ENCODE results near the gene FOXP1.
A peak's percentile ranks its signal among the peaks of the same experiment; 100 is the strongest.

FOXP1 gene

DNA sequence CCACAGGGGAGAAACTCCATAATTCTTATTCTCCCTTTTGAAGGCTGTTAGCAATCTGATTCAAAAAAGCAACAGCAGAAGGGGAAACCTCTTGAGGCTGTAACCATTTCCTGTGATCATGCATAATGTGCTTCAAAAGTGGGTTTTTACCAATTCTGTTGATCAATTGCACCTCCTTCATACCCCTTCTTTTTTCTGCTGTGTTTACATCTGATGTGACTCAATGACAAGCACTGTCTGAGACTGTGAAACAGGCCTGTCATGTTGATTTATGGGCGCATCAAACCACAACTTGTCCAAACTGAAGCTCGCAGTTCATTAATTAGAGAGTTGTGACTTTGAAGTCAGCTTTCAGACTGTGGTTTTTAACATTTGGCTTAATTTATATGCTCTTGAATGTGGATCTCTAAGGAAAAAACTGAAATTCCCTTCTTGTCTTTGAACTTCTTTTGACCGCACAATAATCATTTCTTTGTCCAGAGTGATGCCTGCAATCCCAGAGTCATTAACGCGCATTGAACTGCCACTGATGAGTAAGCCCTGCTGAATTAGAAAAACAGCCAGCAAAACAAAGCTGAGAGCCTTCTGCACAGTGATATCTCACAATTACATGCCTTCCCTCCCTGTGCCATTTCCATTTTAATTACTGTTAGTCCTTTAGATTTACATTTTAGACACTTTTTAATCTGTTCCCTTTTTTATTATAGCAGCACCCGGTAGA lies 532.8 kb downstream of the FOXP1 start:
- peak in 13 of 58 donors; percentile 12 to 69 (median 33) for DNase-seq

DNA sequence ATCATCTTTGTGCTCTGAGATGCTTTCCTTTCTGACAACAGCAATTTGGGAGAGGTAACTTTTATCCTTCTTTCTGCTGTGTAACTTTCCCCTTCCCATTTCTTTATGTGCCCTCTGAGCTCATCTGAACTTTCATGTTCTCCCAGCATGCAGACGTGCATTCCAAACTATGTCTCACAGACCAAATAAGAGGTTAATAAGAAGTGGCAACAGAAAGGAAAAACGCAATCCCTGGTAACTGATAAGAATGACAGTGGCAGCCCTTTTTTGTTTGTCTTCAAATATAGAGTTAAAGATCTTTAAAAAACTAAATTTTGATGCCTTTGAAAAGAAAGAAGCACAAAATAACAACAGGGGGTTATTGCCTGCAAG lies 533.4 kb downstream of the FOXP1 start:
- DNase-seq: no peak

DNA sequence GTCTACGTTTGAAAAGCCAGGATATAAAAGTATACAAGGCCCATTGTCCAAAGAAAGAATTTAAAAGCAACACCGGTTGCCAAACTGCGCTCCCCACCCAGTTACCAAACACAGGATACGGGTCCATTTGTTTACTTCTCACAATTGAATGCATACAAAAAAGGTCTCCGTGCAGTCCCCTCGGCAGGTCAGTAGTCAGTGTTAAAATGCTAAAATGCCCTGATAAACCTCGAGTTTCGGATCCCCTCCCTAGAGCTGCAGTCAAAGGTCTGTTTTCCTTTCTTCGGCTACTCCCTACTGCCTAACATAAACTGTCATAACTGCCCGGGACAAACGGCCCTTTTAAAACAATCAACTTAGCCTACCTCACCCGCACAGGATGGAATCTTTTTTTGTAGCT lies 534.6 kb downstream of the FOXP1 start:
- no peak for DNase-seq

DNA sequence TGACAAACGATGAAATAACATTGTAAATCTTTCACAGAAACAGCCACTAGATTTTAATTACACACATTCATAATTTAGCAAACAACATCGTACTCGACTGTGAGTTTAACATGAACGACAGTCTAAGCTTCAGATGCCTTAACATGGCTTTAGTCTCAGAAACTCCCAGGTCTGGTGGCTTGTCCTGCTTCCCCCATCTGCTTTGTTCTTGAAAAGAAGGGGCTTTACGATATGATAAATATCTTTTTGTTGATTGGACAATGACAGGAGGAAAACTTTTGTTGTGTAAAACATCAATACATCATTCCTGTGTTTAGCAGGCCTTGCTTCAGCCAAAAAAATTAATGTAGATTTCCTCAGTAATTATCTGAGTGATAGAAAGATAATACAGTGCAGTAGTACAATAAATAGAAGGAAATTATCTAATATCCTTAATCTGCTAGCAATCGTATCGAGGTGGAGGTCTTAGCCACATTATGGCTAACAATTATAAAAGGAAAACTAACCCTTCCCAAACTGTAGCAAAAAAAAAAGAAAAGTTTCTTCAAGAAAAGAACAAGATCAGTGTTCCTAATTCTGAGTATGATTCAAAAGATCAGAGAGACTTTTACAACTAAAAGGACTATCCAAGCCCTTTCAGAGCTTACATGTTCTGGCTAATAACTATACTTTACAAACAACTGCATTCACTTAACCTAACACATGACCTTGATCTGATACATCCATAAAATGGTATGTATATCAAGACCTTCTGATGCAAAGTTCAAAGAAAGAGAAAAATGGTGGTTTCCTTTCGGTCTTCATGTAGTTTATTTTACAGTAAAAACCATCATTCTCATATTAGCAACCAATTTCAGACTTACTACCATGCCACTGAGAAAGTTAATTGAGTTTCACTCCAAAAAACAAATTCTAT lies 535.7 kb downstream of the FOXP1 start:
- no peak for DNase-seq

DNA sequence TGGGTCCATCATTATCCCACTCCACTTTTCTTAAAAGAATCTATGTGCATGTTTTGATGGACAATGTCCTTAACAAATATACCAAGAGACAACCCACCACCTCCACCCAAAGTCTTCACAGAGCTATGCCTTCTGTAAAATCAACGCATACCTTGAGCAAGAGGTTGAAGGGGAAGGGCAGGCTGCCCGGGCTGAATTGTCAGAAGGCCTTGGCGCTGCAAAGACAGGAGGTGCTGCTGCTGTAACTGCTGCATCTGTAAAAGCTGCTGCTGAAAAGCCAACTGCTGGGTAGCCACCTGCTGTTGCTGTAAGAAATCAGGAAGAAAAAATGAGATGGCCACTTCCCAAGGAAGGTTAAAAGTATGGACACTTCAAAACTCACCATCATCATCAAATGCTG lies 536.7 kb downstream of the FOXP1 start:
- DNase-seq: no peak

DNA sequence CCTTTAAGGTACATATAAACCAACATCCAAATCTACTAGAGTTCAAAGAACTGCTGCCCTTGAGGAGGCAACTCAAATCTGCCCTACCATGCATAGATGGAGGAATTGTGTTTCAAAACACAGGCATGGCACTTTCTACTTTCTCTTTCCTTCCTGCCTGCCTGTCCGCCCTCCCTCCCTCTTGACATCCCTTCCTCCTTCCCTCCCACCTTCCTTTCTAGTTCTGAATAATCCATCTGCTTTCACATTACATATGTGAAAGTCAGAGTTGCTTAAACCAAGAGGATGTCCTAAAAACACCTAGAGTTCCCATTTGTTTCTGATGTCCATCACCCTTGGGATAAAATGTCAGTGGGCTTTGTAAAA lies 537.6 kb downstream of the FOXP1 start:
- DNase-seq: no peak

DNA sequence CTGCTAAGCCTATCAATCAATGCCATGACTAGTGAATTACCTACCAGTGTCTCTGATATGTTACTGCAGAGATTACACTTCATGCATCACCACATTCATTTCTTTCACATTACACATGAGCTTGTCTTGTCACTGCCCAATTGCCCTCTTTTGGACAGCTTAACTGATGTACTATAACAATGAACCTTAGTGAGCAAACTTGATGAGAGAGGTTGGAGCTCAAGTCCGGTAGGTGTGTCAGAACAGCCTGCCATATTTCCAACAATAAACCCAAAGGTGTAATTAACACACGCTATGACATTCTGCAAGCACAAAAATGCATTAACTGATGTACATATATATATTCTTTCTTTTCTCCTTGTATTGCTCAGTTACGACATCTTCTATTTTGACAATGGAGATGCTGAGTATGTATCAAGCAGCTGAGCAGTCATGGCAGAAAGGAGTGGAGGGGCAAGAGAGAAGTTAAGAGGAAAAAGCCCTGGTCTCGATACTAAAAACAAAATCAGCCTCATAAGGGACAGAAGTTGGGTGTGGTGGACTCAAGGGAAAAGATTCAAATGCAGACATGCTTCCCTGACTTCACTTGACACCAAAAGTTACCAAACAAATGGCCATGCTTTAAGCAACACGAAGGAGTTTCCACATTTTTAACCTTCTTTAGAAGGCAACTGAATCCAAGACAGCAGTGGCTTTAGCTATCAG lies 538.2 kb downstream of the FOXP1 start:
- DNase-seq: no peak

DNA sequence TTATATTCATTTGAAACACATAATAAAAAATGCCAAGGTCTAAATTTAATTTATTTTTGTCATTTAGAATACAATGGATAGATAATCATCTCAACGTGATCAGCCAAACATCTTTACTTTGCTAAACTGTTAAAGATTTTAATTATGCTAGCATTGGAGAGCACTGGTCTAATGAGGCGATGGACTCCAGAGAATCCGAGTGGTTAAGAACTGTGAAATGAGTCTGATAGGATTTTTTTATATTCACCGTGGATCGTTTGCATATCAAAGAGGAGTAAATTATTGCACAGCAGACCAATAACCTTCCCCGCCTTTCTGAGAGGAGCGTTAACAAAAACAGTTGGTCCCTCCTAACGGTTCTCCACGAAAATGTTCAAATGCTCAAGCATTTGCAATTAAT lies 540.8 kb downstream of the FOXP1 start:
- DNase-seq: no peak

DNA sequence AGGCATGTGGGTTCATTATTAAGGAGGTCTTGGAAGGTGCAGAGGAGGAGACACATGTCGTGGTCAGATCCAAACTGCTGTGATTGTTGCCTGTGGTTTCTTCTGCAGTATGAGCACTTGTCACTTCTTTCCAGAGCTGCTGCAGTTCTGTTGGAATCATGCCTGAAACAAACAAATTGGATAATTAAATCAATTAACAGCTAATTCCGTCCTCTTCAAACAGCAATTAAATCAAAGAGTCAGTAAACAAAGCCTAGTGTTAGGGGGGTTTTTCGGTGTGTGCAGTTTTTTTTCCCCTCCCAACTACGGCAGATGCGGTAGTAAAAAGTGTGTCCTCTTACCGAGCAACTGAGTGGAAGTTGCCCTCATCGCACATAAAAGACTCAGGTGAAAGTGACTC lies 542.2 kb downstream of the FOXP1 start:
- no peak for DNase-seq

DNA sequence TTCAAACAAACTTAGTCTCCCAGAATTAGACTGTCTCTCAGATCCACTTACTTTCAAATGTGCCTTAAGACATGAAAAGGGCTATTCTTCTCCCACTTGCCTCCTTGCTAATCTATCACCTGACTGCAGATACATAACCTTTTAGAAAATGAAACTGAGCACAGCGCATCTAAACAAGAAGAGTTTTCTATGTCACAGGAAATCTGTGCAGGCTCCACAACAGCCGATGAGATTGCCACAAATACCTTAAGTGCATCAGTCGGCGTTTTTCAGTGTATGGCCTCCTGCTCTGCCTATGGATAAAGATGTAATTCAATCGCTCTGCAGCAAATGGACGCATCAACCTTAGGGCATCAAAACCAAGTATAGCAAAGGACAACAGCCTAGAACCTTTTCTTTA lies 544.2 kb downstream of the FOXP1 start:
- no peak for DNase-seq

DNA sequence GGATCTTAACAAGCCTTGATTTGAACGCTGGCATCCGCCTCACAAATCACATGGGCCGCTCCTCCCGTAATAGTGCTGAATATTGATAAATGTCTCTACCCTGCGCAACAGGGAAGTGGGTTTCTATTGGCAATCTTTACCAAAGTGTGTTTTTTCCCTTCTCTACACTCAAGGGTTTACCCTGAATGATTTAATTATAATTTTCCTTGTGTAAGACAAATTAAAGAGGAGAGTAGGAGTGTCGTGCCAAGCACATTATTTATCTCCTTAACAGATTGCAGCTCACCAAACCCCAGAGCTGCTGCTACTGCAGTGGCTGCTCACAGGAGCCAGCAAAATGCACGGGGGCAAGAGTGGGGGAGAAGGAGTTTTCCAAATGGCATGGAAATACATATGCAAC lies 545.8 kb downstream of the FOXP1 start:
- peak in 3 of 58 donors; percentile 15 to 17 (median 15) for DNase-seq

DNA sequence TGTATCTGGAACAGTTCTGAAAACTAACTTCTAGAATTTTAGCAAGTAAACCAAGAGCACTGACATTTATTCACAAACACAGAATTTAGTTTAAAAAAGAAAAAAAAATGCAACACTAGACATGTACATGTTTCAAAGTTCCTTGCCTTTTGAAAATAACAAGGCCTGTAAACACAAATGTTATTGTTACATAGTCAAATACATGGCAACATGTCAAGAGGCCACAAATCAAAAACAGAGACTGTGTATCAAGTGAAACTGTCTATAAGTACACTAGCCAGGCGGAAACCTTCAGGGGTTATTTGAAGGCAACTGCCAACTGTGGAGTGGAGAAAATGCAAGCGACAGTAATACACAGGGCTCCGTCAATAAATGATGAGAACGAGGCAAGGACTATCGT lies 547.6 kb downstream of the FOXP1 start:
- no peak for DNase-seq

DNA sequence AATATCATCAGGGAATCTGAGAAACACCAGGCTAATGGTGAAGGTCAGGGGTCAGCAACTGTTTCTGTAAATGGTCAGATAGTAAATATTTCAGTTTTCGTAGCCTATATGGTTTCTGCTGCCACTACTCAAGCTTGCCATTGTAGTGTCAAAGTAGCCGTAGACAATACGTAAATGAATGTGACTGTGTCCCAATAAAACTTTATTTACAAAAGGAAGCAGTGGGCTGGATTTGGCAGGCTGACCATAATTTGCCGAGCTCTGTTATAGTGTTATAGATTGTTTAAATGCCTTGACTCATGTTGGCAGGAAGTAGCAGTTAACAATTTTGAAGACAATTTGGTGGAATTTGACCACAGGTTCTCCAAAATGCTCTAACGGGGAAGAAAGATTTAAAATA lies 548.2 kb downstream of the FOXP1 start:
- DNase-seq: no peak

DNA sequence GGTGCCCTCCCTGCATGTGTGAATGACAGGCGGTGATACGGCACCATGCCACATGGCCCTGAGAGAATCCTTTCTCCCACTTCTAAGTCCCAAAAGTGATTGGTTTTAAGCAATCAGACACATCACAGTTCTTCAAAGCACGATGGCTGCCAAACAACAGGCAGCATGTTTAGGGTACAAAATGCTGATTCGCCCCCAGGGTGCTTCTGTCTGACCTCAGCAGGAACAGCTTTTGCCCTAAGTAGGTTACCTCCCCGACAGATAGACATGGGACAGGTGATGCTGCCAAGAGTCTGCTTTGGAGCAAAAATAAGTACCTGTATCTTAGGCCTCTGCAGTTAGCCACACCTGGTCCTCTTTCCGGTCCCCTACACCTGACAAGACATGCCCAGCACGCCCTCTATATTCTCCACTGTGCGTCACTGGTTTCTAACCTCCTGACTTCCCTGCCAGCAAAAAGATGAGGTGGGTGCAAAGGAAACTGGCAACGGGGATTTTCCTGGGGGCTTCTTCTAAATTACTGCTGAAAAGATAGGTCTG lies 549.8 kb downstream of the FOXP1 start:
- DNase-seq: no peak

DNA sequence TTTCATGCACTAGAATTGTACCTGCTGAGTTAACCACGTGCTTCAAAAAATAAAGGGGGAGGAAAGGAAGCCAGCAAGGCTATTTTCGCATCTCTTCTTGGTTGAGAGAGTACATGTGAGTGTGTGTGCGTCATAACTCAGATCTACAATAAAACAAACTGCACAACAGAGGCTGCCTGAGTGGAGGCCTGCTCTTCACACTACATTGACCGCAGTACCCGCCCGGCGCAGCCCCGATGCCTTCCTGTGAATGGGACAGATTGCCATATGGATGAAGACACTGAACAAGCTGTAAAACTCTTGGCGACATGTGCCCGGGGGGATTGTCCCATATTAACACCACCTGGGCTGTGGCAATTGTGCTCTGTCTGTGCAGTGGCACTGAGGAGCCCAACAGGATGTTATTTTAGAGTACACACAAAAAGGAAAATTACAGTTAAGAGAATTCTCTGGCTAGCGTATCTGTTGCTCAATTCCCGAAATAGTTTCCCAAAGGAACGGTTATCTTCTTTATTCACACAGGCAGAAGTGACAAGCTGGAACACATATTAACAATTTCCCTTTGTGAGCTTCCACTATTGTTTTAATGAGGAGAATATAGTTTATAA lies 551.5 kb downstream of the FOXP1 start:
- DNase-seq: no peak

DNA sequence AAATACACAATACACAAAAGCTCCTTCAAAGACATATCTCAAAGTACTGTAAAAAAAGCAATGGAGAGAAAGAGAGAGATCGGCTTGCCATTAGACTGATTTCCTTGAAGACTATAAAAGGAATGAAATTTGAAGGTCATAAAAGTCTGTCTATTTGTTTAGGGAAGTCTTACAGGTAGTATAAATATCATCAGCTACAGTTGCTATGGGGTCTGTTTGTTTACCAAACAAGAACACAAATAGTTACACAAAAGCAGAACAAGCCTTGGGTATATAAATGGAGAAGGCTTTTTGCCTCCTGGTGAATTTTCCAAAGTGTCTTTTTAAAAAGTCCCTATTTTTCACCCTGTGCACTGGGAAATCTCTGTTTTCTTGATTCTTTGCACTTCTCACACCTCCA lies 552.3 kb downstream of the FOXP1 start:
- no peak for DNase-seq

DNA sequence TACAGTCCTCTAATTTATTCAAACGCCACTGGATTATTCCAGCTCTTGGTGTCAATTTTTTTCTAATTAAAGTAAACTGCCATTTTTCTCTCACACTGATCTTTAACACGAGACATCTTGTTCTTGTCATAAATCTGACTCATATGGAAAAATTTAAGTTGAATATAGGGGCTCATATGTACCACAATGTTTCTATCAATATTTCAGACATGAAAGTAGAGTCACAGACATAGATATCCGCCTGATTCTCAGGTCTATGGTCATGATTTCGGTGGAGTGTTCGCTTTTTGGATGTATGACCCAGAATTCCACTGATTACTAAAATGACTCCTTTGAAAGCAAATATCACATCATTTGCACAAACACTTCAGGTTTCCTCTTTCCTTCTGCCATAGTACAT lies 552.8 kb downstream of the FOXP1 start:
- no peak for DNase-seq

DNA sequence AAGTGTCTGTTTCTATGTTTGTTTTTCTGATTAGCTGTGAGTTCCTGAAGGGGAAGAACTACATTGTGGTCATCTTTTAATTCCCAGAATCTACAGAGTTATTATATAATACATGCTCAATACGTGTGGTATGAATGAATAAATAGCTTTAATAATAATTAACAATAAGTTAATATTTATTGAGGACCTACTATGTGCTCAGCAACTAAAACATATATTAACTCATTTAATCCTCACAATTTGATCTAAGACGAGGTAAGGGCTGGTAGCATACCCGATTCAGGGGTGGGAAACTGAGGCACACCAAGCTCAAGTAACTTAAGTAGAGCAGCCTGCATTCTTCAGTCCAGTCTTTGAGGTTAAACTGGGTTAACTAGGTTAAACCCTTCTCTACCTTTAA lies 553.8 kb downstream of the FOXP1 start:
- DNase-seq: no peak

DNA sequence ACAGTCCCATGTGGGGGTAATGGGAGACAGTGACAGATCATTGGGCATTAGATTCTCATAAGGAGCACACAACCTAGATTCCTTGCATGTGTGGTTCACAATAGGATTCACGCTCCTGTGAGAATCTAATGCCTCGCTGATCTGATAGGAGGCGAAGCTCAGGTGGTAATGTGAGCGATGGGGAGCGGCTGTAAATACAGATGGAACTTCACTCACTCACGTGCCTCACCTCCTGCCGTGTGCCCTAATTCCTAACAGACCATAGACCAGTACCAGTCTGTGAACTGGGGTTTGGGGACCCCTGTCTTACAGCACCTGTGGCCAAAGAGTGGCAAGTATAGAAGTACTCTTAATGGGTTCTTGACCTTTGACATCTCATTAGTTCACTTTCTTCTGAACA lies 554.7 kb downstream of the FOXP1 start:
- no peak for DNase-seq

DNA sequence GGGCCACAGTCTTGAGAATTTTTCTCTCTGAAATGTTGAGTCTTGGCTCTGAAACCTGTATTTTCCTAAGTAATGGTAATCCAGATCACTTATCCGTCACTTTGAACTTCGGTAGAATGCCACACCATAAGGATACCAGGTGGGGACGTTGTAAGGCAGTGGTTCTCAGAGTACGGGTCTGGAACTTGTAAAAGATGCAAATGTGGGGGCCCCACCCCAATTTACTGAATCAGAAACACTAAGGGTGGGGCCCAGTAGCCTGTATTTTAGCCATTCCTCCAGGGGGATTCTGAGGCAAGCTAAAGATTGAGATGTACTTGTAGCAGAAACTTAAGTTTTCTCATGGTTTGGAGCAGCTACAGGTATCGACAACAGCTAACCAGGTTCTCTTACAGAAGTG lies 555.3 kb downstream of the FOXP1 start:
- DNase-seq: no peak
